Right cardiac atrium (tissue), 5 donors: ENCODE results near the gene TCF7L2. TPM values are rescaled to one million over a fixed set of nuclear protein-coding genes. Genes with fewer than 3 reads are reported as not detected.
"Not testable (repeated sequence)": the region's sequence is repeated elsewhere in the genome, so short reads cannot be mapped to it uniquely, and the experiment has no call there.

Experiments
- ATAC-seq, 2 donors: fragments of 200-7000 bp; cut with Tn5 transposase; one replicate each; pipeline versions ENCODE4 v1.8.0 to v1.9.1; 2020; ENCODE audit warnings: moderate library complexity in 2 of 2, mild to moderate bottlenecking in 1 of 2
- DNase-seq, 3 donors: peaks; one replicate each; pipeline ENCODE4 v3.0.0-alpha.2; 2020
- H3K27ac ChIP-seq: one replicate; pipeline ENCODE4 v1.5.1; 2013; ENCODE audit warnings: mild to moderate bottlenecking, low read length, control low read depth, moderate library complexity
- H3K27me3 ChIP-seq: one replicate; pipeline ENCODE4 v1.6.1; 2013; ENCODE audit not compliant: control insufficient read depth, insufficient read depth
- H3K4me1 ChIP-seq: one replicate; pipeline ENCODE4 v1.6.1; 2013; ENCODE audit warnings: low read length; ENCODE audit not compliant: control insufficient read depth, insufficient read depth
- H3K4me3 ChIP-seq: one replicate; pipeline ENCODE4 v1.5.1; 2013; ENCODE audit warnings: low read length, control low read depth
- H3K9me3 ChIP-seq: one replicate; pipeline ENCODE4 v1.6.1; 2013; ENCODE audit warnings: low read length; ENCODE audit not compliant: control insufficient read depth
- WGBS: extraction: QIAGEN DNeasy Blood & Tissue Kit; methylation state at CpG from one replicate; pipeline ENCODE4 v1.1.7; 2013; 5-methylcytosine and 5-hydroxymethylcytosine counted together
- intact Hi-C, 4 donors: fragments of 100-400 bp; cut with DNase I; formaldehyde crosslinking; loops; one replicate each; pipeline versions ENCODE4 v1.11.0 to v1.14.0; 2022 to 2023
- polyA plus RNA-seq: library from polyadenylated mRNA; stranded (reverse); fragments of 200-250 nt; gene quantifications from one replicate; pipeline ENCODE4 v1.2.3, GENCODE V29; 2013
- total RNA-seq, 4 donors: library from RNA; stranded (reverse); fragmentation: NEBNext Ultra II Directional; extraction: Animal tissue kit (Norgen Biotek cat#: 25700); gene quantifications; one replicate each; pipeline ENCODE4 v1.2.1, GENCODE V29; 2021
- donor health status: healthy with polysubstance abuse.
- donor health status: DM: no; HTN: yes; CAD: no.
- donor health status: DM: no; HTN: no; CAD: no.
- donor health status: DM: no; HTN: yes; CAD: no; lungs with severe emphysema.
- donor health status: DM: yes; HTN: yes; CAD: no.

Gene TCF7L2
- total and polyA plus RNA-seq, 5 donors = 9.2 to 18.7 (median 15.8) TPM

DNA sequence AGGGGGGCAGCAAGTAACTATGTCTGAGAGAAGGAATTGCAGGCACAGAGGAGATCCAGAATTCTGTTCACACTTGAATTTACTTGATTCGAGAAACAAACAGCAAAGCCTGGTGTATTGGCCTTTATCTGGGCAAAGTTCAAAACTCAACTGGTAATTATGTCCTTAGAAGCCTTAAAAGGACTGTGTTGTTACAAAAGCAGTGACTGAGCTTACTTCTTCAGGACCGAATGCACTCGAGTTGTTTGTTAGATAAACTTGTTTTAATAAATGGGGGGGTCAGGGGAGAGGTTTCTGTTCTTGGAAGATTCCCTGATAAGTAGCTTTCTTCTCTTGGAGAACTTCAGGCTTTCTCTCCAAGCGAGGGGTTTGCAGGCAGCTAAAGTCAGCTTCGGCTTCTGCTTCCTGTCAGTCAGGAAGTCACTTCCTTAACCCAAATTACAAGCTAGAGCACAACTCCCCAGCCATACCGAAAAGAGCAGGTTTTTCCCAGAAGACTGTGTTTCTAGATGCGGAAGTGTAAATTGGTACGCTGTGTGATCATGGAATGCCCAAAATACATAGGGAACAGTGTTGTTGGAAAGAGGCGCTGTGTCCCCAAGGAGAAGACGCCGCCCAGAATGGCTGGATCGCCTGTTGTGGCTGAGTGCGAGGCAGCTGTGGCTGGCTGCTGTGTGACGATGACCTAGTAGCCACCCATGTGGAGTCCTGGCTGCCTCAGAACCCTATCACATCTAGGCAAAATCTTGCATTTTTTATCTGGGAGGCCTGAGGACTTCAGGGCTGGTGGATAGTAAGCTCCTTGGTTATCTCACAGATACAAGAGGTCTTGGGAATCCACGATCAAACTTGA lies 110.4 kb downstream of the TCF7L2 start:
- intact Hi-C loops = loop anchor here in 2 of 4 donors (10.0 kb wide), 2 partner anchors 64 to 106 kb away; partner anchors contain the start of gene TCF7L2 (in 1 of the 2)
- WGBS = 26% methylated on average over 15 of the region's 15 CpGs
- Histone ChIP-seq H3K9me3 (no peaks in the 10 kb centered on the region), H3K4me1 (peaks cover 31% of the 10 kb centered on the region), H3K4me3 (peak overlapping the region; percentile 33), H3K27me3 (no peaks in the 10 kb centered on the region), H3K27ac (peak overlapping the region; percentile 92)
- DNase-seq = peak; percentile 75 to 93 (median 85)
- ATAC-seq = peak; percentile 76 to 83

DNA sequence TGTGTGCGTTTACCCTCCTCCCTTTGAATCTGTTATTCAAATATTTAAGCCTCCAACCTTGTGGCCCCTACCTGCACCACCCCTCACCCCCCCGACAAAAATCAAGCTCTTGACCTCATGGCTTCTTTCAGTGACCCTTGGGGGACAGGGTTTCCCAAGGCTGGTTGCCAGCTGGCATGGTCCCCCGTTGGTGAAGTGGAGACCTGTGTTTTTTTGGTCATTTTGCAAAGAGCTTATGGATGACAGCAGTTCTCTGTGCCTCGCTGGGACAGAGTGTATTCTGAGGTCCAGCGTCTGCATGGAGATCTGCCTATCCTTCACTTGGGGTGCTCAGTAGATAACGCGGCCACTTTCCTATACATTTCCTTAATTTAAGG lies 111.0 kb downstream of the TCF7L2 start:
- intact Hi-C loops = loop anchor here in 2 of 4 donors (10.0 kb wide), 2 partner anchors 64 to 106 kb away; partner anchors contain the start of gene TCF7L2 (in 1 of the 2)

DNA sequence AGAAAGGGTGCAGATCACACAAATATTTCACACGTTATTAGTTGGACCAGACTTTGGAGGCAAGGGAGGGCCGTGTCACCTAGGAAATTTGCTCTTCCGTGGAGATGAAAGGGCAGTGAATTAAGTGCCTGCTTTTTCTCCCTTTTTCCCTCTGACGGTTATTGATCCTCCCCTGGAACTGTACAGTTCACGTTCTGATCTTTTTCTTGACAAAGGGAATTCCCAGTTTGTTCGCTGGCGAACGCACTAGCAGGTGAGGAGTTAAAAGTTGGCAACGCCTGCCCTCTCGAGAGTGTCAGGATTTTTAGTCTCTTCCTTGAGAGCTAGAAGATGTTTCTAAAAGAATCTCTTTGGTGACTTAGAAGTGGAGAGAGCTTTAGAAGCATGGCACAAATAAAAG lies 111.5 kb downstream of the TCF7L2 start:
- H3K27me3 ChIP-seq = no peaks in the 10 kb centered on the region
- WGBS = 76% methylated on average over 10 of the region's 10 CpGs
- no peaks in the 10 kb centered on the region for H3K9me3 ChIP-seq
- intact Hi-C loops = loop anchor here in 2 of 4 donors (10.0 kb wide), 2 partner anchors 63 to 107 kb away; partner anchors contain the start of gene TCF7L2 (in 1 of the 2)
- H3K27ac ChIP-seq = no peak overlapping the region
- H3K4me1 ChIP-seq = peaks cover 31% of the 10 kb centered on the region
- no peak overlapping the region for H3K4me3 ChIP-seq
- ATAC-seq = no peak
- DNase-seq = no peak

More for the DNA sequence above, 111.0 kb downstream of the TCF7L2 start:
- Histone ChIP-seq H3K4me1 (peaks cover 31% of the 10 kb centered on the region), H3K27ac (peak overlapping the region; percentile 92), H3K27me3 (no peaks in the 10 kb centered on the region), H3K4me3 (no peak overlapping the region), H3K9me3 (no peaks in the 10 kb centered on the region)
- DNase-seq (peak in 2 of 3 donors; percentile 67 to 70), ATAC-seq (no peak)
- whole genome bisulfite sequencing = 52% methylated on average over 7 of the region's 7 CpGs

DNA sequence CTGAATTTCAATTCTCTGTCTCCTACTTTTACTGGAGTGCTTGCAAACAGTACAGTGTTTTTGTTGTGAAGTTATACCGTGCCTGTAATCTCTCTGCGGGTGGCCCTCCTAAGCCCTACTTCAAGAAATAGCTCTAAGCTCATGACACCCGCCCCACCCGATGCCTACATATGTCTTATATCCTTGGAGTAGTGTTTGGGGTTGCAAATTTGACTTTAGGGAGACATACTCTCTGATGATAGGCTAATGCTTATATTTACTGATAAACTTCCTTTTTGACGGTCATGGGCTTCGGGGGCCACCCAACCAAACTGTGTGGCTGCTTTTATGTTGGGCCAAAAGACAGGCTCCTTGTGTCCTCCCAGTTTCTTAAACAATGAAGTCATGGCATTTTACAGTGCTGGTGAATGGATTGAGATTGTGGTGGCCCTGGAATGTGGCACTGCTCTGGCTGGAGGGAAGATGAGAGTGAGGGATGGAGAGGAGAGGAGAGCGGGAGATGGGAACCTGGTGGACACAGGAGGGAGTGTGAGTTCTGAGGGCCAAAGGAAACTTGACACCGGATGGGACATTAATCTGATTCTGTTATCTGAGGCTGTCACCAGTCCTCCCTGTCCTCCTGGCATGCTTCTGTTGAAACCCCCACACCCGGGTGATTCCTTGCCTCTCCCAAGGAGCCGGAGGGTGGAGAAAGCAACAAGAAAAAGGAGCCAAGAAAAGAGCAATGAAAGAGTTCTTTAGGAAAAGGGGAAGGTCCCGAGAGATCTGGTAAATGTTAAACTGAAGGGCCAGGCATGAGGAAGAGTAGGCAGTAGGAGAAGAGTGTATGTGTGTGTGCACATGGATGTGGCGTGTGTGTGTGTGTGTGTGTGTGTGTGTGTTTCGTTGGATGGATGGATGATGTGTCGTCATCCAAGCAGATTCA lies 113.3 kb downstream of the TCF7L2 start:
- Histone ChIP-seq H3K4me1 (peaks cover 29% of the 10 kb centered on the region), H3K9me3 (no peaks in the 10 kb centered on the region), H3K27me3 (no peaks in the 10 kb centered on the region), H3K27ac (no peak overlapping the region), H3K4me3 (no peak overlapping the region)
- WGBS = 62% methylated on average over 14 of the region's 14 CpGs
- DNase-seq (no peak), ATAC-seq (no peak)
- intact Hi-C loops = loop anchor here in 2 of 4 donors (10.0 kb wide), 2 partner anchors 61 to 109 kb away; partner anchors contain the start of gene TCF7L2 (in 1 of the 2)

DNA sequence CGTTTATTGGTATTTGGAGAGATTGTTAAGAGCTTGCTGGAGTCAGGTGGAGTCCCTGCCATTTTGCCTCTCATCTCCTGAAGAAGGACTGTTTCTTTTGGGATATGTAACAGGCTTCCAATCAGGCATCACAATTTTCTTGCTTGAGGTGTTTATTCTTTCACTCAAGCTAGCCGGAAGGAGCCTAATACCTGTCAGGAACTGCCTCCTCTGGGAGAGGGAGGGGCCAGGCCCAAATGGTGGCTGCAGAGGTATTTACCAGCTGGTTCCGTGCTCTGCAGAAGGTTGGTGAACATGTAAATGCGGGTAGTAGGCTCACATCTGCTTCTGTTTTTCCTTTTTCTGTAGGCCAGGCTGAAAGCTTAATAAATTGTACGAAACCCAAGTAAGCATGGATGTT lies 114.0 kb downstream of the TCF7L2 start:
- 91% methylated on average over 5 of the region's 5 CpGs for WGBS
- intact Hi-C loops = loop anchor here in 2 of 4 donors (10.0 kb wide), 2 partner anchors 61 to 109 kb away; partner anchors contain the start of gene TCF7L2 (in 1 of the 2)
- Histone ChIP-seq H3K4me1 (peaks cover 23% of the 10 kb centered on the region), H3K4me3 (no peak overlapping the region), H3K27me3 (no peaks in the 10 kb centered on the region), H3K9me3 (no peaks in the 10 kb centered on the region), H3K27ac (no peak overlapping the region)
- no peak for ATAC-seq
- no peak for DNase-seq

GRCh38 chr10:113066120-113066519 lies 116.1 kb downstream of the TCF7L2 start:
- not testable (repeated sequence) for H3K9me3 ChIP-seq, H3K27ac ChIP-seq, DNase-seq, ATAC-seq, H3K27me3 ChIP-seq, H3K4me3 ChIP-seq
- 96% methylated on average over 8 of the region's 8 CpGs for WGBS
- H3K4me1 ChIP-seq = peaks cover 17% of the 10 kb centered on the region
- intact Hi-C loops = loop anchor here in 2 of 4 donors (10.0 kb wide), 2 partner anchors 59 to 111 kb away; partner anchors contain the start of gene TCF7L2 (in 1 of the 2)

DNA sequence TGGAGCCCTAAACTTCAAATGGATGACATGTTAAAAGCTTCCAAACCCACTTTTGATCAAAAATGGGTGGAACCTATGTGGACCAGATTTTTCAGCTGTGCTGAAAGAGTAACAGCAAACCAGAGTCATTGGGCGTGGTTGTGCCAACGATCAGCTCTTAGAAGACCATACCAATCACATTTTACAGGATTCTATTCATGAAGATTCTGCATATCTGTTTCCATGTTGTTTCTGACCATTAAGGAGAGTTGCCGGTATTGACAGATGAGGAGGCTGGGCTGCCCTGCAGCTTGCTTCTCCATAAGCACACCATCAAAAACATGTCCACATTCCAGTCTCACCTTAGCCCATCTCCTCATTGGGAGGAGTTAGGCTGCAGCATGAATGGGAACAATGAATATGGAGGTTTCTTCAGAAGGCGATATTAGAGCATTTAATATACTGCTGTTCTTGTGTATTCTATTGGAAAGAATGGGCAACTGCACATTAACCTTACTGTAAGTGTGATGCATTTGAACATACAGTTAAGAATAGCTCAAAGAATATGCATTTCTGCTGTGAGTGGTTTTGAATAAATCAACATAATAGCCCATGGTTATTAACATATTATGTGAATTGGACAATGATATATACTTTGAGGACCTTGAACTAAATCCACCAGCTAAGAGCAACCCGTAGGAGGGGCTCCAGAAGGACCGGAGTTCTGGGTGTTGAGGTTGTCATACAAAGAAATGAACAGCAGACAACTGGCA lies 116.7 kb downstream of the TCF7L2 start:
- Histone ChIP-seq H3K4me3 (no peak overlapping the region), H3K4me1 (peaks cover 13% of the 10 kb centered on the region), H3K9me3 (no peaks in the 10 kb centered on the region), H3K27ac (no peak overlapping the region), H3K27me3 (no peaks in the 10 kb centered on the region)
- DNase-seq (no peak), ATAC-seq (no peak)
- intact Hi-C loops = loop anchor here in 2 of 4 donors (10.0 kb wide), 2 partner anchors 58 to 112 kb away; partner anchors contain the start of gene TCF7L2 (in 1 of the 2)
- 91% methylated on average over 6 of the region's 6 CpGs for WGBS

GRCh38 chr10:113067501-113067900 lies 117.5 kb downstream of the TCF7L2 start:
- Histone ChIP-seq H3K9me3 (no peaks in the 10 kb centered on the region), H3K4me1 (peaks cover 13% of the 10 kb centered on the region), H3K4me3 (no peak overlapping the region), H3K27me3 (no peaks in the 10 kb centered on the region), H3K27ac (no peak overlapping the region)
- DNase-seq (no peak), ATAC-seq (peak in 1 of 2 donors; percentile 41)
- WGBS = 40% methylated on average over 4 of the region's 4 CpGs
- intact Hi-C loops = loop anchor here in 2 of 4 donors (10.0 kb wide), 2 partner anchors 57 to 113 kb away; partner anchors contain the start of gene TCF7L2 (in 1 of the 2)

- Histone ChIP-seq H3K4me1 (peaks cover 11% of the 10 kb centered on the region), H3K4me3 (no peak overlapping the region), H3K9me3 (no peaks in the 10 kb centered on the region), H3K27me3 (no peaks in the 10 kb centered on the region), H3K27ac (no peak overlapping the region)
- intact Hi-C loops = loop anchor here in 2 of 4 donors (10.0 kb wide), 2 partner anchors 56 to 114 kb away; partner anchors contain the start of gene TCF7L2 (in 1 of the 2)
- WGBS = 86% methylated on average over 13 of the region's 13 CpGs
- ATAC-seq = peak; percentile 13 to 33
- DNase-seq = no peak
These were observed 118.3 kb downstream of the TCF7L2 start for GRCh38 chr10:113068178-113068890.
